GM19468 (cell line): ENCODE results near the gene CHAT.

ENCODE experiments used
- ATAC-seq: cut with Tn5 transposase; IDR thresholded peaks from one replicate; pipeline ENCODE4 v1.9.1; 2021; ENCODE audit warnings: mild to moderate bottlenecking, moderate library complexity, moderate number of reproducible peaks; ENCODE audit not compliant: unreplicated experiment; ENCODE audit errors: extremely low read depth

CHAT gene

DNA sequence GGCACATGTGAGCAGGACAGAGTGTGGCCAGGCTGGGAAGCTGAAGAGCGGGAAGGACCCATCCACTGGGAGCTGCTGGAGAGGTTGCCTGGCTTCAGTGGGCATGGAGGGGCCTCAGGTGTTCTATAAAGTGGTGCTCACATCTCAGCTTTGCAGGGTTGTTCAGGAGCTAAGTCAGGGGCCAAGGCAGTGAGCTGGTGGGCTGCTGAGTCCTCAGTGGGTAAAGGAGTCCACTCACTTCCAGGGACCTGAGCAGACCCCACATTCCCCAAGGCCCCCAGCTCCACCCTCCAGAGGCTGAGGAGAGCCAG lies 36.8 kb downstream of the CHAT start:
- ATAC-seq: no peak

DNA sequence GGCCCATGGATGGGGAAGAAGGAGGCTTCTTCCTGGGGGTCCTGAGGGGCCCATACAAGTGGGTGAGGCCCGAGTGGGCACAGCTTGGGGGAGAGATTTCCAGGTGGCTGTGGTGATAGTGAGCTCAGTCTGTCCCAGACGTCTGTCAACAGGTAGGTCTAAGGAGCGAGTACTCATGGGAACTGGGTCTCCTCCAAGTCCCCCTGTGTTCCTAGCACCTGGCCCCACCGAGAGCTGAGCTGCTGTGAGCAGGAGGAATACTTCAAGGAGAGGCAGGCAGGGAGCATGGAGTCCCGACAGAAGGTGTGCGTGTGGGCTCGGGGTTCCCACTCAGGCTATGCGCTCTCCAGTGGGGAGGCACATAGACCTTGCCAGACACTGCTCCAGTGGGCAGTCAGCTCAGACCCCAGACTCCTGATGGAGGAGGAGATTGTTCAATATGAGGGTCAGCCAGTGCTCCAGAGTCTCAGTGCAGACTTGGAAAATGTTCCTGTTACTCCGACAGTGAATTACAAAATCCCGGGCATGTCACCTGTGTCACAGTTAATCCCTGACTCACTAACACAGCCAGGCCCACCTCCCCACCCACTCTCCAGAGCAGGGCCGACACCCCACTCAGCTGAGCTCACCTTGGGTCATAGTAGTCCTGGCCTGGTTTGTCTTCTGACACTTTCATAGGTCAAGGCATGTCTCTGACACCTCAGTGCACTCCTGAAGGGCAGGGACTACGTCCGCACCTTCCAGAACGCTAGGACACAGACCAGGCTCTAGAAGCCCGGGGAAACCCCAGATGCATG lies 37.4 kb downstream of the CHAT start:
- ATAC-seq: no peak

DNA sequence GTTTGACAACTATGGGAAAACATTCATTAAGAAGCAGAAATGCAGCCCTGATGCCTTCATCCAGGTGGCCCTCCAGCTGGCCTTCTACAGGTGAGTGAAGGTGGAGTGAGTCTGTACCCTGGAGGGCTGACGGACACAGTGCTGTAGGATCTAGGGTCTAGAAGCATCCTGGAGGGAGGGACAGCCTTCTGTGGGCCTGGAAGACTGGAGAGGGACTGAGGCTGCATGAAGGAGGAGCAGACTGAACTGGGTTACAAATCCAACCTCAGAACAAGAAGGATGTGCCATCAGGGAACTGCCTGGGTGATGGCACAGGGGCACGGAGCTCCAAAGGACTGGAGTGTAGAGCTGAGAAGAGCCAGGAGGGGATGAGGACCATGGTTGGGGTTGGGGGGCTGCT lies 38.1 kb downstream of the CHAT start:
- ATAC-seq: no peak

DNA sequence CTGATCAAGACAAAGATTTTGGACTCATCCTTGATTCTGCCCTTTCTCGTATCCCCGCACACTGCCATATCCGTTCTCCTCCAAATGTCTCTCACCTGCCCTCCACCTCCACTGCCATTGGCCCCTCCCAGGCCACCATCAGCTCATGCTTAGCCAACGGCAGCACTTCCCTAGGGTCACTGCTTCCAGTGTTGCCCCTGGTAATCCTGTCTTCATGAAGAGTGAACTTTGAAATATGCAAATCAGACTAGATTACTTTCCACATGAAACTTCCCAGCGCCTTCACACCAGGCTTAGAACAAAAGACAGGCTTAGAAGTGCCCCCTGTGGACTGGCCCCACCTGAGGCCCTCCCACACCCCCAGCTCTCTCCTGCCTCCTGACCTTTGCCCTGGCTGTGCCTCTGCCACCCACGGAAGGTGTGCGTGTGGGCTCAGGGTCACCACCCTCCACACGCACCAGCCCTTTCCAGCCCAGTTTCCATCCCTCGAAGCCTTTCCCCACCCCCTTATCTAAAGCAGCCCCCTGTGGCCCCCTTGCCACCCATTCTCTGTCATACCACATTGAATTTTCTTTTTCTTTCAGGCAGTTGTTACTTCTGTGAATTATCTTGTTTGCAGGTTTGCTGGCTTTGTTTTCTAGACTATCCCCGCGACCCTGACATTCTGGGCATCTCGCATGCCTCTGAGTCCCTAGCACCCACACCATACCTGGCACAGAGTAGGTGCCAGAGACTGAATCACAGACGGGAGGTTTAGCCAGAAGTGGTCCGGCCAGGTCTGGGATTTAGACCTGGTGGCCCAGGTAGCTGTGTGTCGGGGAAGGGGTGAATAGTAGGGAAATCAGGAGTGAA lies 38.8 kb downstream of the CHAT start:
- no peak for ATAC-seq

DNA sequence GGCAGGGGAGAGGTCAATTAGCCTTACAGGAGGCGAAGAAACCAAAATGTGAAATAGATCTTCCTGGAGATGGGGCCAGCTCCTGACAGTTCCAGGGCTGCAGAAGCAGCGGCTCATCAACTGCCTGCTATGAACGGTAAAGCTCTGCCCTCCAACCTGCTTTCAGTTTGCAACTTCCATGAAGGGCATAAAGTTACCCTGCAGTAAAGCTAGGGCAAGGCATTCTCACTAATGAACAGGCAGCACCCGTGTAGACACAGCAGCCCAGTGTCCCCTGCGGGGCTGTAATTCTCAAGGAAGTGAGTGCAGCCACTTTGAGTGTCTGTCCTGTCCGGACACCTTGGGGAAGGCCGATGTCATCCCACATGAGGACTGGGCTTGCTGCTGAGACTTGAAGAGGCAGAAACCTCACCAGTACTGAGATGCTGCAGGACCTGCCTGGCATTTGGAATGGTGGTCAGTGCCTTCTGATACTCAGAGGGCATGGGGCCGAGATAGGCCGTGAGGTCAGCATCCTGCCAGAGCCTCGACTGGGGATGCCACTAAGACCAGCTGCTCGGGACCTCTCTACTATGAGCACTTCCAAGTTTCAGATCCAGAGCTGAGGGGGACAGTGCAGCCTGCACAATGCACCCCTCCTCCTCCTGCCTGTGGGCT lies 39.6 kb downstream of the CHAT start:
- ATAC-seq: no peak

DNA sequence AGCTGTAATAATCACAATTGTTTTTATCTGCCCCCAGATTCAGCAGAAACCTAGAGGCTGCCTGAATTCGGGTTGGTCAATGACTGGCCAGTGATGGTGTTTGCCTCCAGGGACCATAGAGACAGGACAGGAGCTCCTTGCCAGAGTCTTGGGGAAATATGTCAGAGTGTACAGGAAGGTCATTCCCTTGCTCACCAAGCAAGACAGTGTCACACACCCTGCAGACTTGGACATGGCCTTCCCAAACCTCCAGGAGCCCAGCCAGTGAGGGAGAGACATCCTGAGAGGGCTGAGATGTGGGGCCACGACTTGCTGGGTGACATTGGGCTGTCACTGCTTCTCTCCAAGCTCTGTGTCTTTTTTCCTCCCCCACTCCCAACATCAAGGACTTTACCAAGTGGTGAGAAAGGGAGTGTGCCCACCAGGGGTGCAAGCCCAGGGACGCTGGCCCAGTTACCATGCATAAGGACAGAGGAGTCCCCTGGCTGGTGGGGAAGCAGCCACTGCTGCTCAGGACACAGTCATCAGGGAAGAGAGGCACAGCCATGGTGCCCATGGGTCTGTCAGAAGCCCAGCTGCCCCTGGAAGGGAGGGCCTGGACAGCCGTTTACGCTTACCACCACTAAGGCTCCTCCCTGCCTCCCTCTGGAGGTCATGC lies 40.3 kb downstream of the CHAT start:
- ATAC-seq: no peak

DNA sequence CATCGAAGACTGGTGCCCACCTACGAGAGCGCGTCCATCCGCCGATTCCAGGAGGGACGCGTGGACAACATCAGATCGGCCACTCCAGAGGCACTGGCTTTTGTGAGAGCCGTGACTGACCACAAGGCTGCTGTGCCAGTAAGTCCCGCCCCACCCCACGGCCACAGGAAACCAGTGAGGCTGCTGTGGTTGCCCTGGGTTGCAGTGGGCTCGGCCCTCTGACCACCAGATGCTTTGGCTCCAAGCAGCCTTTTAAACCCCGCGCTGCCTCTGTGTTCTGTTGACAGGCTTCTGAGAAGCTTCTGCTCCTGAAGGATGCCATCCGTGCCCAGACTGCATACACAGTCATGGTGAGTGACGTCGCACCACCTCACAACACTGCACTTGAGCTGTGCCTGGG lies 41.3 kb downstream of the CHAT start:
- ATAC-seq: no peak

DNA sequence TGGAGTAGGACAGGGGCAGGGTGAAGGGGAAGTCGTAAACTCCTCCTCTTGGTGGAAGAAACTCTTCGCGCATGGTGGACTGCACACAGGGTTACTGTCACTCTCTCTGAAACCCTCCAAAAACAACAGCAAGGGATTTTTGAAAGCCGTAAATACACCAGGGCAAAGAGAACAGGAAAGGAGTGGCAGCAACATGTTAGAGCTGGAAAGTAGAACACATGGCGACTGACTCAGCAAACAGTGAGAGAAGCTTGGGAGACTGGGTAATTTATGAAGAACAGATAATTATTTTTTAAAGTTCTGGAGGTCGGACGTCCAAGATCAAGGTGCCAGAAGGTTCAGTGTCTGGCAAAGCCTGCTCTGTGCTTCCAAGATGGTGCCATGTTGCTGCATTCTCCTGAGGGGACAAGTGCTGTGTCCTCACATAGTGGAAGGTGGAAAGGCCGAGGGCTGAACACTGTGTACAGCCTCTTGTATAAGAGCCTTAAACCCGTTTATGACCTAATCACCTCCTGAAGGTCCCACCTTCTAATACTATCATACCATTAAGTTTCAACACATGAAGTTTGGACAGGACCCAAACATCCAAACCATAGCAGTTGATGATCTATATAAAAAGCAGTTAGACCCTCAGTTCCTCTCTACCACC lies 43.1 kb downstream of the CHAT start:
- ATAC-seq: no peak

DNA sequence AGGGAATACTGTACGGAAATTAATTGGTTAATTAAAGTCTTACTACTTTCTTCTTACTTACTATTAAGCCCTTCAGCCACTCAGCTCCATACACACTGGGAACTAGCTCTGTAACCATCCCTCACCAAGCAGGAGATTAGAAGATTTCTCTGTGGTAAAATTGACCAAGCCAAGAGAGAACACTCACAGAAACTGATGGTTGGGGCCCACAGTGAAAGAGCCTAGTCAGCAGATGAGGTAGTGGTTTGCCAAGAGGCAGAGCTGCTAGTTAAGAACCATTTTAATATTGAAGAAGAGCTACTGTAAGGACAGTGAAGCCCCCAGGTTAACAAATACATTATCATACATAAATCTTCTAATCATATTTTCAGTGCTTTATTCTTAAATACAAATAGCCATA lies 43.8 kb downstream of the CHAT start:
- ATAC-seq: no peak

DNA sequence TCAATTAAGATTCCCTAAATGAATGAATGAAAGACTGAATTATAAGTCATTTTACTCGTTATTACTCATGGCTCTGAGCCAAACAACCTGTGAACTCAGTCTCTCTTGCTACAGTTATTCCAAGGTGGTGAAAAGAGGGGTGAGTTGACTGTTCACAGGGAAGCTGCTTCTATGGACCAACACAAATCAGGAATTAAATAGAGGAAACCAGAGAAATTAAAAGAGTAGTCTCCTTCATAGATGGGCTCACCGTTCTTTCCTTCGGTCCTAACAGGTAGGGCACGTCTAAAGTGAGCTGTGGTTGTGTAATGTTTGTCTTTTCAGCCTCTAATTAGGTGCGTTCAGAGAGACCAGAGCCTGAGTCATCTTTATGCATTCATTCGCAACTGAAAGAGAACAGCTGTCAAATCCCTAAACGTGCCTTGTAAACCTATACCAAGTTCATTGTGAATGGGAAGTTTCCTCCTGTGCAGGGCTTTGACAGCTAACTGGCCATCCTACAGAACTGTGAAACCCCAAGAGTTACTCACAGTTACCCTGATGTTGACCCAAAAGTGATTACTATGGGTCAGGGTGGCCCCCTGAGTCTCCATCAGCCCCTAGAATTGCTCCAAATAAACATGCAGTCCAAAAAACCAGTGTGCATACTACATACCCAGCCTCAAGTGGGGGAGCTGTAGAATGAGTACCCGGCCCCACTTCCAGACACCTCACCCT lies 47.5 kb downstream of the CHAT start:
- ATAC-seq: no peak

DNA sequence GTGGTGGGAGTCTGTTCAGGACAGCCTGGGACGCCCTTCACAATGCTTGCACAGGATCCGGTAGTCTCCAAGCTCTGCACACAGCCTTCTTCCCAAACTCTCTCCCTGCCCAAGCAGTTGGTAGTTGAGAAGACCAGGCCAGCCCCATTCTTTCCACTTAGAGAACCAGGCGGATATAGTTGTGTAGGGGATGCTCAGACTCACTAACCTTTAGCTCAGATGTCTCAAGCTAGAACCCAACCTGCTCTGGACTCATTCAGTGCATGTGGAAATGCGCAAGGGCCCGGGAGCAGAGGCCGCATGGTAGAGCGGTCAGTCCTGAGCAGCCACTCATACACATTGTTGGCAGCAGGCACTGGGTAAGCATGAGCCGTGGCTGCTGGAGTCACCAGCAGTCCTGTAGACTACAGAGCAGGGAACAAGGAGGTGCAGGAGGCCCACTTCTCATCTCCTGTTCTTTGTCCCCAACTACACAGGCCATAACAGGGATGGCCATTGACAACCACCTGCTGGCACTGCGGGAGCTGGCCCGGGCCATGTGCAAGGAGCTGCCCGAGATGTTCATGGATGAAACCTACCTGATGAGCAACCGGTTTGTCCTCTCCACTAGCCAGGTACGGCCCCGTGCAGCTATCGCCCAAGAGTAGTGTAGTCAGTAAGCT lies 48.5 kb downstream of the CHAT start:
- no peak for ATAC-seq

DNA sequence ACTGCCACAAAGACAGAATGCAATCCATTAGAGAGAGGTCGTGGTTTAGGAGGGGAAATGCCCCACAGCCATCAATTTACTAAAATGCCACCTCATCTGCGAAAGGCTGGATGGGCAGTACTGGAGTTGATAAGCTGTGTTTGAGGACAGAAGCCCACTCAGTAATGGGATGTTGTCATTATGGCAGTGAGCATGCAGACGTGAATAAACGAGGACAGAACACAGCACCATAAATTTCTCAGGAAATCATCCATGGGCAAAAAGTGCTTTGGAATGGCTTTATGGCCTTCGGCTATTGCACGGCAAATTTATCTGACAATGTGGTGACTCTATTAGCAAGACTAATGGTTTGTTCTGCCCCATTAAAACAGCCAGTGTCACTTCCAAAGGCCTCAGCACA lies 49.8 kb downstream of the CHAT start:
- ATAC-seq: no peak

DNA sequence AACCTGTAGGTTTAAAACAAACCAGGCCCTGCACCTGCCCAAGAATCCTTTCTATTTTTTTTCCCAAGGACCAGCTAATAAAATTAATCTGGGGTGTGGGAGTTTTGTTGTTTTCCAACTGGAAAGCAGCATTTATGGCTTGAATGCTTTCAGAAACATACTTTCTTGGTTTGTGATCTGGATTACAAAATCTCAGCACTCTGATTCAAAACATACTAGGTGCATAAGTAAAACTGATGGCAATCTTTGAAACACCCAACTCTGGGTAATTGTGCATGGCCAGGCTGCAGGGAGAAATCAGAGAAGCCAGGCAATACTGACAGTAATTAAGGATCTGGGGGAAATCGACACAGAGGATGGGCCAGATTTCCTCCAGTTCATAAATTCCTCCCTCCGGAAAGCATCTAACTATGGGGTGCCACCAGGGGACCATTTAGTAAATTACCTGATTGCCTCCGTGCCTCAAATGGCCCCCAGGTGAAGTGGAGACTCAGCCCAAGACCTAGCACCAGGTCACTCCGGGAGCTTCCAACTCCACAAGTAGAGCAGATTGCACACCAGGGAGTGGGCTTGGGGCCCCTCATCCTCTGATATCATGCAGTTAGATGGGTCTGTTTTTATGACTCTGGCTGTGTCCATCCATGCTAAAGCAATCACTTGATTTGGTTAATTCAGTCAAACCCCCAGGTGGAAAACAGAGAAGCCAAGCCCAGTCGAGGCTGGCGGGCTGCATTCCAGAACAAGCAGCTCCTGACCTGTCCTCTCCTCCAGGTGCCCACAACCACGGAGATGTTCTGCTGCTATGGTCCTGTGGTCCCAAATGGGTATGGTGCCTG lies 50.4 kb downstream of the CHAT start:
- no peak for ATAC-seq

DNA sequence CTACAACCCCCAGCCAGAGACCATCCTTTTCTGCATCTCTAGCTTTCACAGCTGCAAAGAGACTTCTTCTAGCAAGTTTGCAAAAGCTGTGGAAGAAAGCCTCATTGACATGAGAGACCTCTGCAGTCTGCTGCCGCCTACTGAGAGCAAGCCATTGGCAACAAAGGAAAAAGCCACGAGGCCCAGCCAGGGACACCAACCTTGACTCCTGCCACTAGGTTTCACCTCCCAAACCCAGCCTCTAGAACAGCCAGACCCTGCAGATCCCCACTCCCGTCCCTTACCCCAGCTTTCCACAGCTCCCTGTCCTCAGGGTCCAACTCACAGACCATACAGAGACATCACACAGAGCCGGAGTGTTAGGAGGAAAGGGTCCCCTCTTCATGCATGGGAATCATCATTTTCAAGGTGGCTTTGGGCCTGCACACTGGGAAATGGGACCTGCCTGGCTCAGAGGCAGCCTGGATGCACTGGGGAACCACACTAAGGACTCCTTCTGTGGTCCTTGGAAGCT lies 51.1 kb downstream of the CHAT start:
- no peak for ATAC-seq

DNA sequence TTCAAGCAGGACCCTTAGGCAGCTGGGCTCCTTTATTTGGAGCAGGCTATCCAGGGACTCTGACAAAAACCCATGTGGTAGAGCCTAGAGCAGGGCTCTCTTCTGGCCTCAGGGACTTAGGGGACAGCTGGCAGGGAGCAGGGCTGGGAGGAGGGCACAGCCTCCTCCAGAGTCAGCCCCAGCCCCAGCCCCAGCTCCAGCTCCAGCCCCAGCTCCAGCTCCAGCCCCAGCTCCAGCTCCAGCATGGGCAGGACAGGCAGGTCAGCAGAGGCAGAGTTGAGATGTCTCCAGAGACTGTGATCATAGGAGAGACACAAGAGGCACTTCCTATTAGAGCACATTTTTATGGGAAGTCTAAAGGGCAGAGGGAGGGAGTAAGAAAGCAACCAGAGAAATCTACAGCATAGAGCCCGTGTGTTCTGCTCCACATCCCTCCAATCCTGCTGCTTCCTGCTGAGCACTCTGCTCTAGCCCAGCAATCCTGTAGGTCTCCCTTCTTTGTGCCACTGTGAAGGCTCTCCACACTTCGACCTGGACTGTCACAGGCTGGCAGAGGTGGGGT lies 52.3 kb downstream of the CHAT start:
- no peak for ATAC-seq

DNA sequence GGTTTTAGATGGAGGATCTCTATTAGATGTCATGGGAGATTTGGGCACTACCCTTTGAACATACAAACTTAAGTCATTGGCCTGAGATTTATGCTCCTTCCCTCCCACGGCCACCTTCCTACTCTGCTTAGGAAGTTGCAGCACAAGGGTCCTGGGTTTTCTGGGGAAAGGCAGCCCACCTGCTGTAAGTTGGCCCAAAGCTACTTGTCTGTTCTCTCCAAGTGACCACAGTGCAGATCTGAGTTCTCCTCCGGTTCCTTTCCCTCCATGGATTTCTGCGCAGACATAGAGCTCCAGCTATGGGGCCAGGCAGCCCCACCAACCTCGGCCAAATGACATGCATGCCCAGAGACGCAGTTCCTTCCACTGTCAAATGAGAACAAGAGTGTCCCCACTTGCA lies 52.8 kb downstream of the CHAT start:
- no peak for ATAC-seq

DNA sequence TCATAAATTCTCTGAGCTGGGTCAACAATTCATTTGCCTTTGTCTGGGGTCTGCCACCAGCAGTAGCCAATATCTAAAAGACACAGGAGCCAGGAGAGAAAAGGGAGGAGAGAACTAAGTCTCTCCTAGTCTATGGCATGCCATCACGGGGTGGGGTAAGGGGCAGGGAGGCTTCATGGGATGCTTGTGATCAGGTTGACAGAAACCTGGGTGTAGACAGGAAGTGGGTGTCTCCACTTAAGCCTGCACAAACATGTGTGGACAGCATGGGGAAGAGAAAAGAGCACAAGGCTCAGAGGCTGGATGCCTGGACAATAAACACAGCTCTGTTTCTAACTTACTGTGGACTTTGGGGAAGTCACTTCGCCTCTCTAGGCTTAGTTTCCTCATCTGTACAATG lies 54.2 kb downstream of the CHAT start:
- ATAC-seq: no peak

DNA sequence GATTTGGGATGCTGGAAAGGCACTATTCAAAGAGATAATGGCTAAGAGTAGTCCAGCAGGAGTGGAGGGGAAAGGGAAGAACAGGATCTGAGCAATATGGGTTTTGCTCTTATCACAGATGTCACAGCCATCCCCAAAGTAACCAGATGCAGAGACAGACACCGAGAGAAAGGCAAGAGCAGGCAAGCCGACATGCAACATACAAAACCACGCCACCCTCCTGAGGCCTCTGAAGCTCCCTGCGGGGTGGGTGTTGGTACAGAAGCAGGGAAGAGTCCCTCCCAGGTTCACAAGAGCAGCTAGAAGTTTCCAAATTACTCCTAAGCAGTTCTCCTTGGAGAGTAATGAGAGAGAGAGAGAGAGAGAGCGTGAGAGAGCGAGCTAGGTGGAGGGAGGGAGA lies 54.8 kb downstream of the CHAT start:
- ATAC-seq: no peak
